PC-3 (cell line): ENCODE data around the gene C14orf132.

Source experiments
- CTCF ChIP-seq: fragments of 300-600 bp; sonication (generic); conservative IDR thresholded peaks from 2 replicates; pipeline ENCODE4 v1.5.1; 2017; ENCODE audit warnings: antibody characterized with exemption, low read depth, mild to moderate bottlenecking, low read length
- EZH2 ChIP-seq: fragments of 300-600 bp; sonication (generic); IDR thresholded peaks from one replicate; pipeline ENCODE4 v1.6.1; 2017; ENCODE audit warnings: antibody characterized with exemption, mild to moderate bottlenecking, low read length; ENCODE audit not compliant: unreplicated experiment
- EZH2phosphoT487 ChIP-seq: fragments of 300-600 bp; sonication (generic); IDR thresholded peaks from 2 replicates; pipeline ENCODE4 v1.6.1; 2018; ENCODE audit warnings: mild to moderate bottlenecking, antibody characterized with exemption, low read length, borderline replicate concordance

DNA sequence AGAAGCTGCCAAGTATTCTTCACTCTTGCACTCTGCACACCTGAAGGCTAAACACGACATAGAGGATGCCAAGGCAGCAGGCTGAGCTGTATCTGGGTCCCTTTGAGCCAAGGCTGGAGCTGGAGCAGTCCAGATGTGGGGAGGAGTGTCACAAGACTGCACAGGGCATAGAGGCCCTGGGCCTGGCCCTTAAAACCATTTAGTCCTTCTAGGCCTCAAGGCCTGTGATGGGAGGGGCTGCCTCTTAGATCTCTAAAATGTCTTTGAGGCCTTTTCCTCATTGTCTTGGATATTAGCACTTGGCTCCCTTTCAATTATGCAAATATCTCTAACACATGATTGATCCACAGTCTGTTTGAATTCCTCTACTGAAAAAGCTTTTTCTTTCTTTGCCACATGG lies 28.0 kb upstream of the C14orf132 start:
- TF ChIP-seq CTCF (no peak), EZH2 (no peak), EZH2phosphoT487 (no peak)
